Fibroblast of villous mesenchyme (primary cell): ENCODE results near the gene UTP18. TPM values are rescaled to one million over a fixed set of nuclear protein-coding genes. Genes with fewer than 3 reads are reported as not detected.
"Not testable (repeated sequence)": the region's sequence is repeated elsewhere in the genome, so short reads cannot be mapped to it uniquely, and the experiment has no call there.

ENCODE experiments used
- DNase-seq: peaks from one replicate; pipeline ENCODE4 v3.0.0-alpha.2; 2010; ENCODE audit warnings: low read depth
- H3K4me3 ChIP-seq: 2 replicates; pipeline ENCODE4 v1.5.1; 2011; ENCODE audit warnings: low read depth, mild to moderate bottlenecking, low read length
- total RNA-seq: library from RNA; depleted of rRNA; stranded (reverse); fragments of >200 nt; gene quantifications from 2 replicates; pipeline ENCODE4 v1.2.3, GENCODE V29; 2012
- TF ChIP-seq, protein P1 (sequence below): IDR thresholded peaks from 2 replicates; pipeline ENCODE4 v1.5.1; 2012; ENCODE audit warnings: low read depth, mild to moderate bottlenecking, low read length; ENCODE audit not compliant: insufficient read depth

The UTP18 gene
- total RNA-seq, 1 donor = 44.0 TPM

DNA sequence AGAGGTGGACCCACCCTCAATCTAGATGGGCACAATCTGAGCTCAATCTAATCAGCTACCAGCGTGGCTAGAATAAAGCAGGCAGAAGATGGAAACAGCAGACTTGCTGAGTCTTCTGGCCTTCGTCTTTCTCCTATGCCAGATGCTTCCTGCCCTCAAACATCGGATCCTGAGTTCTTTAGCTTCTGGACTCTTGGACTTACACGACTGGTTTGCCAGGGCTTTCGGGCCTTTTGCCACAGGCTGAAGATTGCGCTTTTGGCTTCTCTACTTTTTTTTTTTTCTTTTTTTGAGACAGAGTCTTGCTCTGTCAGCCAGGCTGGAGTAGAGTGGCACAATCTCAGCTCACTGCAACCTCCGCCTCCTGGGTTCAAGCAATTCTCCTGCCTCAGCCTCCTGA lies 65.1 kb downstream of the UTP18 start:
- TF ChIP-seq, protein P1, sequence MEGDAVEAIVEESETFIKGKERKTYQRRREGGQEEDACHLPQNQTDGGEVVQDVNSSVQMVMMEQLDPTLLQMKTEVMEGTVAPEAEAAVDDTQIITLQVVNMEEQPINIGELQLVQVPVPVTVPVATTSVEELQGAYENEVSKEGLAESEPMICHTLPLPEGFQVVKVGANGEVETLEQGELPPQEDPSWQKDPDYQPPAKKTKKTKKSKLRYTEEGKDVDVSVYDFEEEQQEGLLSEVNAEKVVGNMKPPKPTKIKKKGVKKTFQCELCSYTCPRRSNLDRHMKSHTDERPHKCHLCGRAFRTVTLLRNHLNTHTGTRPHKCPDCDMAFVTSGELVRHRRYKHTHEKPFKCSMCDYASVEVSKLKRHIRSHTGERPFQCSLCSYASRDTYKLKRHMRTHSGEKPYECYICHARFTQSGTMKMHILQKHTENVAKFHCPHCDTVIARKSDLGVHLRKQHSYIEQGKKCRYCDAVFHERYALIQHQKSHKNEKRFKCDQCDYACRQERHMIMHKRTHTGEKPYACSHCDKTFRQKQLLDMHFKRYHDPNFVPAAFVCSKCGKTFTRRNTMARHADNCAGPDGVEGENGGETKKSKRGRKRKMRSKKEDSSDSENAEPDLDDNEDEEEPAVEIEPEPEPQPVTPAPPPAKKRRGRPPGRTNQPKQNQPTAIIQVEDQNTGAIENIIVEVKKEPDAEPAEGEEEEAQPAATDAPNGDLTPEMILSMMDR = no peak
- H3K4me3 ChIP-seq = no peak overlapping the region
- no peak for DNase-seq

DNA sequence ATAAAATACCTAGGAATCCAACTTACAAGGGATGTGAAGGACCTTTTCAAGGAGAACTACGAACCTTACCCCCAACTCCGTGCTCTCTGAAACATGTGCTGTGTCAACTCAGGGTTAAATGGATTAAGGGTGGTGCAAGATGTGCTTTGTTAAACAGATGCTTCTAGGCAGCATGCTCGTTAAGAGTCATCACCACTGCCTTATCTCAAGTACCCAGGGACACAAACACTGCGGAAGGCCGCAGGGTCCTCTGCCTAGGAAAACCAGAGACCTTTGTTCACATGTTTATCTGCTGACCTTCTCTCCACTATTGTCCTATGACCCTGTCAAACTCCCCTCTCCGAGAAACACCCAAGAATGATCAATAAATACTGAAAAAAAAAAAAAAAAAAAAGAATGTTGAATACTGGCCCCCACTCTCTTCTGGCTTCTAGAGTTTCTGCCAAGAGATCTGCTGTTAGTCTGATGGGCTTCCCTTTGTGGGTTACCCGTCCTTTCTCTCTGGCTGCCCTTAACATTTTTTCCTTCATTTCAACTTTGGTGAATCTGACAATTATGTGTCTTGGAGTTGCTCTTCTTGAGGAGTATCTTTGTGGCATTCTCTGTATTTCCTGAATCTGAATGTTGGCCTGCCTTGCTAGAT lies 70.6 kb downstream of the UTP18 start:
- not testable (repeated sequence) for DNase-seq, H3K4me3 ChIP-seq

DNA sequence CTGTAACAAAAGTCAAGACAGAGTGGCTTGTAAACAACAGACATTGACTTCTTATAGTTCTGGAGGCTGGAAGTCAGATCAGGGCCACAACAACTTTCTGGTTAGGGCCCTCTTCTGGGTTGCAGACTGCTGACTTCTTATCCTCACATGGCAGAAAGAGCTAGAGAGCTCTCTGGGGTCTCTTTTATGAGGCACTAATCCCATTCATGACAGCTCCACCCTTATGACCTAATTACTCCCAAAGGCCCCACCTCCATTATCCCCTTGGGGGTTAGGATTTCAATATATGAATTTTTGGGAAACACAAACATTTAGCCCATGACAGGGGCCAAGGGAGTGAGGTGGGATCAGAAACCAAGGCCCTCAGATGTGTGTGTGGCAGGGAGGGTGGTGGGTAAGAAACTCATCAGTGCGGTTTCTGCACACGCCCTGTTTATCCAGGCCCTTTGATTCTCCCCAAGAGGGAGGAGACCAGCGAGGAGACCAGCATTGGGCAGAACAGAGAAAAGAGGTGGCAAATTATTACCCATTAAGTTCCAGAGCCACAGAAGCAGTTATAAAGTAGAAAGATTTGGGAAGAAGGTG lies 74.8 kb downstream of the UTP18 start:
- TF ChIP-seq, protein P1 = no peak
- no peak overlapping the region for H3K4me3 ChIP-seq
- no peak for DNase-seq

DNA sequence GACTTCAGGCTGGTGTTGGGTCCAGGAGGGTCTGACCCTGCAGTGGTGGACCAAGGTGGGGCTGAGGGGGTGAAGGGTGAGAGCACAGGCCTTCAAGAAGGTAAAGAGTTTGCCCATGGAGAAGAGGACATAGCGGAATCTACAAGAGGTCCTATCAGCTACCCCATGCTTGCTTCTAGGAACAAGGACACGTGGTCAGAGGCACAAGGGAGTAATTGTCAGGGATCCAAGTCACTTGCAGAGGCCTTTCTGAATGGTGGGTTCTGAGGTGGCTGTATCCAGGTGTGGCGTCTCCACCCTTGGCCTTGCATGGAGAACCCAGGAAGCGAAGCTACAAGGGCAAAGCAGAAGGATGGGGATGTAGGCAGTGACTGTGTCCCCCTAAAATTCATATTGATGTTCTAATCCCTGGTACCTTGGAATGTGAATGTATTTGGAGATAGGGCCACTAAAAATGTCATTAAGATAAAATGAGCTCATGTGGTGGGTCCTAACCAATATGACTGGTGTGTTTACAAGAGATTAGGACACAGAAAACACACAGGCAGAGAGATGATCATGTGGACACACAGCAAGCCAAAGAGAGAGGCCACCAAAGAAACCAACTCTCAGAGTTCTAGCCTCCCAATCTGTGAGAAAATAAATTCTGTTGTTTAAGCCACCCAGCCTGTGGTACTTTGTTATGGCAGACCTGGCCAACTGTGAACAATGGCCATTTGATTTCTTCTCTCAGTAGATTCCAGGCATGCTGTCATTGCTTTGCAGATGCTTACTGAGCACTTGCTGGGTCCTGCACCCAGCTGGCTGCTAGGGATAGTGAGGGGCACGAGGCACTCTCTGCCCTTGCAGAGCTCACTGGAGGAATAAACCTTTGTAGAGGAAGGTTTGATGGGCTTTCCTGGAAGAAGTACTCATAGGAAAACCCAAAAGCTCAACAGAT lies 75.8 kb downstream of the UTP18 start:
- H3K4me3 ChIP-seq = no peak overlapping the region
- no peak for DNase-seq
- TF ChIP-seq, protein P1 = no peak

DNA sequence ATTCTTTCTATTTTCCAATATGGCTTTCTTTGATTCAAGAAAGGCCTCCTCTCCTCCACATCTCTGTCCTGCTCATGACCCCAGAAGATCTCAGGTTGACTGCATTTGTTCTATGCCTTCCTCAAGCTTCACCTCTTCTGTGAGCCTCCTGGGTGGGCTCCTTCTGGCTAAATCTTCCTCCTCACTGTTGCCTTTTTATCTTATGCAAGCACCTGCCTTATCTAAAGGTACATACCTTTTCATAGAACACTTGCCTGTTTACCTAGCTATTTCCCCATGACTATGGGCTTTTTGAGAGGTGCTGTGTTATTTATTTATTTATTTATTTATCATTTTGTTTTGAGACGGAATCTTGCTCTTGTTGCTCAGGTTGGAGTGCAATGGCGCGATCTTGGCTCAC lies 81.1 kb downstream of the UTP18 start:
- TF ChIP-seq, protein P1 = no peak
- H3K4me3 ChIP-seq = no peak overlapping the region
- DNase-seq = no peak

DNA sequence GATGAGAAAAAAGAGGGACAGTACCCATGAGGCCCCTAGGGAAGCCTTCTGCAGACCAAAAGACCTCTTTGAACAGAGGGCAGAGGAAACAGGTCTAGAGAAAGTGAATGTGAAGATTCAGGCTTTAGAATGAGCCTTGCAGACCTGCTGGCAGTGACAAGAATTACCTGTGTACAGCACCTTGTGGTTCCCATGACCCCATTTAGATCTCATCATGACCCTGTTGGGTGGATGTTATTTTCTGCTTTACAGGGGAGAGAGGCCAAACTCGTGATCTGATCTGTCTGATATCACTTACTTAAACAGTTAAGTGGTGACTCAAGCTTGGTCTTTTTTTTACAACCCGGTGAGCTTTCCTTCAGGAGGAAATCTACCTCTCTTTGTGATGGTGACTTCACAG lies 81.9 kb downstream of the UTP18 start:
- no peak overlapping the region for H3K4me3 ChIP-seq
- no peak for DNase-seq
- TF ChIP-seq, protein P1 = no peak

DNA sequence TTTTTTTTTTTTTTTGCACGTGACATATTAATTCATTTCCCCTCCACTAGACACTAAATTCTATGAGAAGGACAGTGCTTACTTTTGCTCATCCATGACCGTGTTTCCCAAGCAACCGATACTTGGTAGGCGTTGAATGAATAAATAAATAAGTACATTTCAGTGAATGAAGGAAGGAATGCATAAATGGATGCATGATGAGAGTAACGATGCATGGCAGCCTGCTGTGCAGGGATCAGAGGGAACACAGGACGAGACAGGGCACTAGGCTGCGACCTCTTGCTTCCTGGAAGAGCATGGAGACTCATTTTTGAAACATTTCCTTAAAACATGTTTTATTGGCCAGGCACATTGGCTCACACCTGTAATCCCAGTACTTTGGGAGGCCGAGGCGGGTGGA lies 84.2 kb downstream of the UTP18 start:
- TF ChIP-seq, protein P1 = no peak
- no peak overlapping the region for H3K4me3 ChIP-seq
- DNase-seq = no peak
